Prostate gland (tissue), 2 donors: ENCODE results near the gene RALGPS1. TPM values are rescaled to one million over a fixed set of nuclear protein-coding genes. Genes with fewer than 3 reads are reported as not detected.

Experiments used
- DNase-seq: peaks from one replicate; pipeline ENCODE4 v3.0.0-alpha.2; 2019; ENCODE audit warnings: low spot score
- H3K27ac ChIP-seq, 2 donors: fragments of 200-600 bp; sonication (generic); 2 replicates each; pipeline ENCODE4 v1.5.1; 2017 to 2019
- H3K27me3 ChIP-seq: fragments of 200-600 bp; sonication (generic); replicated peaks from 2 replicates; pipeline ENCODE4 v1.5.1; 2019; ENCODE audit not compliant: insufficient read depth
- H3K36me3 ChIP-seq, 2 donors: fragments of 200-600 bp; sonication (generic); 1 replicate in 1 of 2; 2 replicates in 1 of 2; pipeline versions ENCODE4 v1.5.1 to v1.8.1; 2017 to 2019
- H3K4me1 ChIP-seq: fragments of 200-600 bp; sonication (generic); replicated peaks from 2 replicates; pipeline ENCODE4 v1.5.1; 2019
- H3K4me3 ChIP-seq, 2 donors: fragments of 200-600 bp; sonication (generic); 2 replicates each; pipeline ENCODE4 v1.5.1; 2017 to 2019
- H3K9me3 ChIP-seq: fragments of 200-600 bp; sonication (generic); 2 replicates; pipeline ENCODE4 v1.5.1; 2017
- POLR2A ChIP-seq: fragments of 450-650 bp; IDR thresholded peaks from one replicate; pipeline ENCODE4 v1.6.1; 2016; ENCODE audit warnings: antibody characterized with exemption, mild to moderate bottlenecking
- POLR2AphosphoS5 ChIP-seq: sonication (generic); formaldehyde crosslinking; IDR thresholded peaks from one replicate; pipeline ENCODE4 v1.6.1; 2017; ENCODE audit warnings: antibody characterized with exemption
- WGBS: methylation state at CpG from one replicate; pipeline ENCODE4 v1.1.5; 2018; 5-methylcytosine and 5-hydroxymethylcytosine counted together
- intact Hi-C: fragments of 100-400 bp; cut with DNase I; formaldehyde crosslinking; loops from one replicate; pipeline ENCODE4 v1.14.2; 2022
- total RNA-seq, 2 donors: library from RNA; depleted of rRNA; stranded (reverse); fragments of >200 nt; gene quantifications; one replicate each; pipeline ENCODE4 v1.1.0, GENCODE V29; 2016
- TF ChIP-seq, protein P1 (sequence below), 4 experiments: fragments of 200-600 bp in 2 of 4; fragments of 450-650 bp in 2 of 4; sonication (generic) in 2 of 4; IDR thresholded peaks; 1 replicate in 3 of 4; 2 replicates in 1 of 4; pipeline ENCODE4 v1.5.1; 2016 to 2019; ENCODE audit warnings: antibody characterized with exemption in 4 of 4, mild to moderate bottlenecking in 2 of 4, moderate library complexity in 2 of 4

The RALGPS1 gene
- total RNA-seq, 2 donors from 2014 or later: 14.7 to 20.7 TPM

- TF ChIP-seq, protein P1, sequence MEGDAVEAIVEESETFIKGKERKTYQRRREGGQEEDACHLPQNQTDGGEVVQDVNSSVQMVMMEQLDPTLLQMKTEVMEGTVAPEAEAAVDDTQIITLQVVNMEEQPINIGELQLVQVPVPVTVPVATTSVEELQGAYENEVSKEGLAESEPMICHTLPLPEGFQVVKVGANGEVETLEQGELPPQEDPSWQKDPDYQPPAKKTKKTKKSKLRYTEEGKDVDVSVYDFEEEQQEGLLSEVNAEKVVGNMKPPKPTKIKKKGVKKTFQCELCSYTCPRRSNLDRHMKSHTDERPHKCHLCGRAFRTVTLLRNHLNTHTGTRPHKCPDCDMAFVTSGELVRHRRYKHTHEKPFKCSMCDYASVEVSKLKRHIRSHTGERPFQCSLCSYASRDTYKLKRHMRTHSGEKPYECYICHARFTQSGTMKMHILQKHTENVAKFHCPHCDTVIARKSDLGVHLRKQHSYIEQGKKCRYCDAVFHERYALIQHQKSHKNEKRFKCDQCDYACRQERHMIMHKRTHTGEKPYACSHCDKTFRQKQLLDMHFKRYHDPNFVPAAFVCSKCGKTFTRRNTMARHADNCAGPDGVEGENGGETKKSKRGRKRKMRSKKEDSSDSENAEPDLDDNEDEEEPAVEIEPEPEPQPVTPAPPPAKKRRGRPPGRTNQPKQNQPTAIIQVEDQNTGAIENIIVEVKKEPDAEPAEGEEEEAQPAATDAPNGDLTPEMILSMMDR (IDR thresholded peaks at IDR 0.05): no peak
- TF ChIP-seq POLR2A: no peak
- no peak for TF ChIP-seq POLR2AphosphoS5
- WGBS: 97% methylated on average over 7 of the region's 7 CpGs
- Histone ChIP-seq H3K4me3 (no peak overlapping the region), H3K27me3 (no peaks in the 10 kb centered on the region), H3K4me1 (no peaks in the 10 kb centered on the region), H3K36me3 (no peaks in the 10 kb centered on the region), H3K27ac (no peak overlapping the region), H3K9me3 (no peaks in the 10 kb centered on the region)
- DNase-seq: no peak
- intact Hi-C loops: no loop called here
Measured at GRCh38 chr9:127149010-127149409, 234.4 kb downstream of the RALGPS1 start.

DNA sequence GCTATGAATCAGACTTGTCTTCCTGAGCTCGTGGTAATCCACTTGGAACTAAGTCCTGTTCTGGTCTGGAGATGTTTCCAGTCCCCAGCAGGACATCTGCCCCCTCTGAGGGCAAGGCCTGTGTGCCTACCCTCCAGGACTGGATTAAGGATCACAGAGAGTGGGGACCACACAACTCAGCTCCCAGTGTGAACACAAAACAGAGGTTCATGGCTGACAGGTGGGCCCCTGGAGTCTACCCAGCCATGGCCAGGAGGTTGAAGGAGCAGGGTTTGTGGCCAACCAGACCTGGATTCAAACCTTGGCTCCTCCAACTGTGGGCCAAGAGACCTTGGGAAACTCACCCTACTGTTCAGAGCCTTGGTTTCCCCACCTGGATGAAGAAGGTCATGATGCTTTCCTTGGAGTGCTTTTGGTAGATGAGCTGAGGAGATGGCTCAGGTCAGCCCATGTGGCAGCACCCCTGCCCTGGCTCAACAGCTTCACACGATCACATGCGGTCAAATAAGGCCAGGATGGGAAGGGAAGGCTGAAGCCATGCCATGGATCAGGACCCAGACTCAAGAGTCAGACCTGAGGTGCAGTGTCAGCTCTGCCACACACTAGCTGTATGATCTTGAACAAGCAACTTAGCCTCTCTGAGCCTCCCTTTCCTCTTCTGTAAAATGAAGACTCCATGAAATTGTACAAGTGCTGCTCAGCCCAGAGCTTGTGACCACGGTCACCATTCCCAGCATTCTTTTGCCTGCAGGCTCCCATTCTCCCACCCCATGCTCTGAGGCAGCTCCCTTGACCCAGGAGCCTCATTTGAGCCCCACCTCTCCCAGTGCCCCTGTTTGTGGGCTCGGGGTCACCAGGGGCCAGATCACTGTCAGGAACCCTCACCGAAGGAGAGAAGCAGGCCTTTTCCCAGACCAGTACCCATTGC is 235.1 kb downstream of the RALGPS1 start:
- Histone ChIP-seq H3K36me3 (no peaks in the 10 kb centered on the region), H3K27me3 (no peaks in the 10 kb centered on the region), H3K9me3 (no peaks in the 10 kb centered on the region), H3K4me1 (no peaks in the 10 kb centered on the region), H3K27ac (no peak overlapping the region), H3K4me3 (no peak overlapping the region)
- DNase-seq: no peak
- intact Hi-C loops: no loop called here
- WGBS: 94% methylated on average over 6 of the region's 6 CpGs
- TF ChIP-seq, protein P1 (IDR thresholded peaks at IDR 0.05): no peak
- TF ChIP-seq POLR2A (no peak), POLR2AphosphoS5 (no peak)

DNA sequence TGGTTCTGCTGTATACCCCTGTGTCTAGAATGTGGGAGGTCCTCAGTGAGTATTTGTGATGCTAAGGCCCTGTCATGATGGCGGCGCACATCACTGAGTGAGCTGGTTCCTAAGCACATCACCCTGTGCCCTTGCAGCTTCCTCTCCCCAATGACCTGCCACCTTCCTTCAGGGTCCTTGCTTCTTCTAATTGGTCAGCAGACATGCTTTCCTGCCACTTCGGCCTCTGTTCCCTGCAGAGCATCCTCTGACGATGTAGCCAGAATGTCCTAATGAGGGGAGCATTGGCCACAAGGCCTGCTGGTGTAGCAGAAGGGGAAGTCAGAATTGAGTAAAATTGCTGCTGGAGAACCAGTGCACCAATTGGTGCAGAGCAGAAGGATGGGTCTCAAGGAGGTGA is 238.9 kb downstream of the RALGPS1 start:
- no peaks in the 10 kb centered on the region for H3K9me3 ChIP-seq
- no peak for DNase-seq
- intact Hi-C loops: no loop called here
- no peak overlapping the region for H3K4me3 ChIP-seq
- H3K27me3 ChIP-seq: no peaks in the 10 kb centered on the region
- 100% methylated on average over 4 of the region's 4 CpGs for WGBS
- H3K36me3 ChIP-seq: no peaks in the 10 kb centered on the region
- no peaks in the 10 kb centered on the region for H3K4me1 ChIP-seq
- H3K27ac ChIP-seq: no peak overlapping the region
- TF ChIP-seq, protein P1 (IDR thresholded peaks at IDR 0.05): no peak
- TF ChIP-seq POLR2A: no peak
- no peak for TF ChIP-seq POLR2AphosphoS5

DNA sequence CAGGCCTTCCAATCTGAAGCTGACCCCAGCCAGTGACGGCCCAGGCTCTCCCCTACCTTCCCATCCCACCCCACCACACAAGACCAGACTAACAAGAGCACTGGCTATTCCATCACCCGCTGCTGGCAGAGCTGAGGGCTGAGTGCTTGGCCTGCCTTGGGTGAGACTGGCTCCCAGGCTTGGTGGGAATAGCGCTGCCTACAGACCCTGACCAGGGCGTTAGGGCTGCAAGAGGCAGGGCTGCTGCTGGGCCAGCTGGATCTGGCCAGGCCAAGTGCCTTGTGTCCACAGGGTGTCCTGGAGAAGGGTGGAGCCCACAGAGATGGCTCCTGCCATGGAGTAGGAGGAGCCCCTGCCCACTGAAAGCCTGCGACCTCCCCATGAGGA is 239.4 kb downstream of the RALGPS1 start:
- H3K4me3 ChIP-seq: no peak overlapping the region
- intact Hi-C loops: no loop called here

More for the DNA sequence above, 239.4 kb downstream of the RALGPS1 start:
- Histone ChIP-seq H3K9me3 (no peaks in the 10 kb centered on the region), H3K36me3 (no peaks in the 10 kb centered on the region), H3K27me3 (no peaks in the 10 kb centered on the region), H3K27ac (no peak overlapping the region), H3K4me1 (no peaks in the 10 kb centered on the region)
- TF ChIP-seq POLR2AphosphoS5: no peak
- TF ChIP-seq, protein P1 (IDR thresholded peaks at IDR 0.05): no peak
- no peak for TF ChIP-seq POLR2A
- WGBS: 97% methylated on average over 5 of the region's 5 CpGs
- DNase-seq: no peak
